Measurements from ENCODE around the gene CSTF1. TPM values are rescaled to one million over a fixed set of nuclear protein-coding genes. Genes with fewer than 3 reads are reported as not detected.

CSTF1 gene
- total RNA-seq, 4 donors from 2014 or later, result 28.6 to 38.3 (median 31.2) TPM

- 85% methylated on average over 4 of the region's 4 CpGs for WGBS
- Histone ChIP-seq H3K27ac (no peak overlapping the region), H3K36me3 (no peaks in the 10 kb centered on the region), H3K9me3 (no peaks in the 10 kb centered on the region), H3K4me1 (peaks cover 15% of the 10 kb centered on the region), H3K4me3 (no peak overlapping the region), H3K27me3 (no peaks in the 10 kb centered on the region)
- DNase-seq (ENCODE audit: low spot score in 2 of 2), result no peak
- TF ChIP-seq POLR2AphosphoS5 (IDR thresholded peaks at IDR 0.05), result no peak
- TF ChIP-seq CTCF (IDR thresholded peaks at IDR 0.05), result no peak
- TF ChIP-seq EP300 (IDR thresholded peaks at IDR 0.05), result no peak
- no peak for TF ChIP-seq POLR2A (IDR thresholded peaks at IDR 0.05)
Observed at GRCh38 chr20:56440346-56441007, 48.0 kb downstream of the CSTF1 start.

- 79% methylated on average over 17 of the region's 17 CpGs for WGBS
- Histone ChIP-seq H3K9me3 (no peaks in the 10 kb centered on the region), H3K36me3 (no peaks in the 10 kb centered on the region), H3K4me3 (no peak overlapping the region), H3K27me3 (no peaks in the 10 kb centered on the region), H3K4me1 (peaks cover 15% of the 10 kb centered on the region), H3K27ac (no peak overlapping the region)
- TF ChIP-seq POLR2AphosphoS5 (IDR thresholded peaks at IDR 0.05) (no peak), EP300 (IDR thresholded peaks at IDR 0.05) (no peak), CTCF (IDR thresholded peaks at IDR 0.05) (no peak), POLR2A (IDR thresholded peaks at IDR 0.05) (no peak)
- DNase-seq (ENCODE audit: low spot score in 2 of 2), result no peak
Observed at GRCh38 chr20:56442389-56443365, 50.2 kb downstream of the CSTF1 start.

- WGBS, result 80% methylated on average over 27 of the region's 27 CpGs
- H3K9me3 ChIP-seq, result no peaks in the 10 kb centered on the region
- TF ChIP-seq POLR2AphosphoS5 (IDR thresholded peaks at IDR 0.05), result no peak
- no peak for TF ChIP-seq EP300 (IDR thresholded peaks at IDR 0.05)
- no peak for TF ChIP-seq CTCF (IDR thresholded peaks at IDR 0.05)
- no peak for TF ChIP-seq POLR2A (IDR thresholded peaks at IDR 0.05)
- H3K4me3 ChIP-seq, result no peak overlapping the region
- peaks cover 15% of the 10 kb centered on the region for H3K4me1 ChIP-seq
- no peak overlapping the region for H3K27ac ChIP-seq
- H3K27me3 ChIP-seq, result no peaks in the 10 kb centered on the region
- H3K36me3 ChIP-seq, result no peaks in the 10 kb centered on the region
- DNase-seq (ENCODE audit: low spot score in 2 of 2), result no peak
Observed at GRCh38 chr20:56443654-56444540, 51.5 kb downstream of the CSTF1 start.

GRCh38 chr20:56445130-56445529 is 52.7 kb downstream of the CSTF1 start:
- no peaks in the 10 kb centered on the region for H3K27me3 ChIP-seq
- H3K9me3 ChIP-seq, result no peaks in the 10 kb centered on the region
- H3K4me3 ChIP-seq, result no peak overlapping the region
- 91% methylated on average over 3 of the region's 3 CpGs for WGBS
- no peak overlapping the region for H3K27ac ChIP-seq
- DNase-seq (ENCODE audit: low spot score in 2 of 2), result no peak
- no peaks in the 10 kb centered on the region for H3K36me3 ChIP-seq
- H3K4me1 ChIP-seq, result peaks cover 9% of the 10 kb centered on the region
- TF ChIP-seq POLR2A (IDR thresholded peaks at IDR 0.05) (no peak), CTCF (IDR thresholded peaks at IDR 0.05) (no peak)

Measured in suprapubic skin (tissue), 4 donors.